Lung (tissue), 12 donors: ENCODE measurements around the gene MAPKAP1. TPM values are rescaled to one million over a fixed set of nuclear protein-coding genes. Genes with fewer than 3 reads are reported as not detected.

Experiments
- ATAC-seq: fragments of 200-7000 bp; cut with Tn5 transposase; one replicate; pipeline ENCODE4 v1.9.1; 2020; ENCODE audit warnings: moderate number of reproducible peaks; ENCODE audit not compliant: insufficient read depth, low FRiP score
- DNase-seq, 3 donors: peaks; one replicate each; pipeline ENCODE4 v3.0.0-alpha.2; 2013 to 2017
- H3K27ac ChIP-seq, 2 donors: one replicate each; pipeline ENCODE4 v1.5.1; 2013; ENCODE audit warnings: mild to moderate bottlenecking in 2 of 2, moderate library complexity in 2 of 2, control low read depth in 1 of 2, inconsistent platforms in 1 of 2, low read depth in 1 of 2, low read length in 1 of 2
- H3K27me3 ChIP-seq, 3 donors: one replicate each; pipeline ENCODE4 v1.5.1; 2013; ENCODE audit warnings: low read length in 2 of 3; ENCODE audit not compliant: control insufficient read depth in 3 of 3, insufficient read depth in 3 of 3
- H3K36me3 ChIP-seq, 4 donors: one replicate each; pipeline ENCODE4 v1.5.1; 2013; ENCODE audit warnings: low read length in 4 of 4, mild to moderate bottlenecking in 1 of 4, moderate library complexity in 1 of 4; ENCODE audit not compliant: control insufficient read depth in 4 of 4, insufficient read depth in 4 of 4
- H3K4me1 ChIP-seq, 5 donors: one replicate each; pipeline ENCODE4 v1.5.1; 2013; ENCODE audit warnings: low read length in 5 of 5, mild to moderate bottlenecking in 2 of 5, moderate library complexity in 1 of 5; ENCODE audit not compliant: control insufficient read depth in 5 of 5, insufficient read depth in 5 of 5
- H3K4me3 ChIP-seq: one replicate; pipeline ENCODE4 v1.5.1; 2013; ENCODE audit warnings: mild to moderate bottlenecking, control low read depth, moderate library complexity
- H3K9ac ChIP-seq, 2 donors: one replicate each; pipeline ENCODE4 v1.5.1; 2013; ENCODE audit warnings: low read length in 2 of 2, control low read depth in 1 of 2; ENCODE audit not compliant: insufficient read depth in 1 of 2
- H3K9me3 ChIP-seq, 4 donors: one replicate each; pipeline ENCODE4 v1.5.1; 2013; ENCODE audit warnings: low read length in 3 of 4, mild to moderate bottlenecking in 1 of 4, moderate library complexity in 1 of 4; ENCODE audit not compliant: control insufficient read depth in 4 of 4, insufficient read depth in 3 of 4
- WGBS, 2 donors: extraction: QIAGEN DNeasy Blood & Tissue Kit; methylation state at CpG; one replicate each; pipeline ENCODE4 v1.1.7; 2013; 5-methylcytosine and 5-hydroxymethylcytosine counted together
- polyA plus RNA-seq, 2 donors: library from polyadenylated mRNA; stranded (reverse); fragments of 200-250 nt; gene quantifications; one replicate each; pipeline ENCODE4 v1.2.1, GENCODE V29; 2013
- total RNA-seq, 2 donors: library from RNA; depleted of rRNA in 1 of 2; stranded (reverse); fragments of >200 nt in 1 of 2; gene quantifications; one replicate each; pipeline ENCODE4 v1.2.1, GENCODE V29; 2014 to 2021
- TF ChIP-seq, protein P1 (sequence below): IDR thresholded peaks from 2 replicates; pipeline ENCODE4 v1.5.1; 2012; ENCODE audit warnings: mild to moderate bottlenecking; ENCODE audit errors: control extremely low read depth, extremely low read depth
- donor health status: control.
- donor health status: control.
- donor health status: Bipolar disorder and iron deficiency.
- donor health status: healthy.
- donor health status: DM: yes; HTN: yes; CAD: no.

Gene MAPKAP1
- total and polyA plus RNA-seq, 4 donors, result 53.0 to 83.3 (median 66.7) TPM

GRCh38 chr9:125620216-125620615 lies 86.8 kb downstream of the MAPKAP1 start:
- peaks cover 0 to 2% (median 0%) of the 10 kb centered on the region in 4 donors for H3K9me3 ChIP-seq
- TF ChIP-seq, protein P1, sequence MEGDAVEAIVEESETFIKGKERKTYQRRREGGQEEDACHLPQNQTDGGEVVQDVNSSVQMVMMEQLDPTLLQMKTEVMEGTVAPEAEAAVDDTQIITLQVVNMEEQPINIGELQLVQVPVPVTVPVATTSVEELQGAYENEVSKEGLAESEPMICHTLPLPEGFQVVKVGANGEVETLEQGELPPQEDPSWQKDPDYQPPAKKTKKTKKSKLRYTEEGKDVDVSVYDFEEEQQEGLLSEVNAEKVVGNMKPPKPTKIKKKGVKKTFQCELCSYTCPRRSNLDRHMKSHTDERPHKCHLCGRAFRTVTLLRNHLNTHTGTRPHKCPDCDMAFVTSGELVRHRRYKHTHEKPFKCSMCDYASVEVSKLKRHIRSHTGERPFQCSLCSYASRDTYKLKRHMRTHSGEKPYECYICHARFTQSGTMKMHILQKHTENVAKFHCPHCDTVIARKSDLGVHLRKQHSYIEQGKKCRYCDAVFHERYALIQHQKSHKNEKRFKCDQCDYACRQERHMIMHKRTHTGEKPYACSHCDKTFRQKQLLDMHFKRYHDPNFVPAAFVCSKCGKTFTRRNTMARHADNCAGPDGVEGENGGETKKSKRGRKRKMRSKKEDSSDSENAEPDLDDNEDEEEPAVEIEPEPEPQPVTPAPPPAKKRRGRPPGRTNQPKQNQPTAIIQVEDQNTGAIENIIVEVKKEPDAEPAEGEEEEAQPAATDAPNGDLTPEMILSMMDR, result no peak
- 88 to 89% methylated on average over 5 of the region's 5 CpGs for WGBS, 2 donors
- ATAC-seq (no peak), DNase-seq (no peak)
- no peaks in the 10 kb centered on the region for H3K27me3 ChIP-seq
- no peak overlapping the region for H3K27ac ChIP-seq
- H3K4me1 ChIP-seq, result peaks cover 0 to 2% (median 0%) of the 10 kb centered on the region in 5 donors
- no peak overlapping the region for H3K4me3 ChIP-seq
- H3K9ac ChIP-seq, result no peak overlapping the region
- no peaks in the 10 kb centered on the region for H3K36me3 ChIP-seq

- H3K4me3 ChIP-seq, result no peak overlapping the region
- 96 to 97% methylated on average over 5 of the region's 5 CpGs for WGBS, 2 donors
- ATAC-seq (no peak), DNase-seq (no peak)
- H3K27me3 ChIP-seq, result no peaks in the 10 kb centered on the region
- TF ChIP-seq, protein P1, result no peak
- H3K9ac ChIP-seq, result no peak overlapping the region
- peaks cover 0 to 2% (median 0%) of the 10 kb centered on the region in 4 donors for H3K9me3 ChIP-seq
- H3K27ac ChIP-seq, result no peak overlapping the region
- H3K36me3 ChIP-seq, result no peaks in the 10 kb centered on the region
- peaks cover 0 to 6% (median 0%) of the 10 kb centered on the region in 5 donors for H3K4me1 ChIP-seq
Observed at GRCh38 chr9:125617087-125617486, 89.9 kb downstream of the MAPKAP1 start.

DNA sequence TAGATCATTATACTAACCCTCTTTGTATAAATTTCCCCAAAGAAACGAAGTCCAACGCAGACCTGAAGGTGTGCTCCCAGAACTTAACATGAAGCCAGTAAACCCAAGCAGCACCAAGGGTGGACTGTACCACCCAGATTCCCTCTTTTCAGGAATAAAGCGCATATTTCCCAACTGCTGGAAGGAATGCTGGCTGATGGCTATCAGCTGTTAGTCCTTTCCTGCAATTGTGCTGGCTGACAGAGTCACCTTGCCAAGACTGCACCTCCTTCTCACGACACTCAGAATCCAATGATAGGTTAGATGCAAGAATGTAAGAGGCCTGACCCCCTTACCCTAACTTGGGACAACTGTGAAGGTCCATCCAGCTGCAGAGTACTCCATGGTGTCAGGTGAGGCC lies 93.9 kb downstream of the MAPKAP1 start:
- TF ChIP-seq, protein P1, result no peak
- no peak overlapping the region for H3K9ac ChIP-seq
- H3K4me3 ChIP-seq, result no peak overlapping the region
- ATAC-seq (no peak), DNase-seq (no peak)
- peaks cover 0 to 8% (median 0%) of the 10 kb centered on the region in 5 donors for H3K4me1 ChIP-seq
- WGBS, 2 donors, result 85 to 86% methylated on average over 4 of the region's 4 CpGs
- no peak overlapping the region for H3K27ac ChIP-seq
- H3K9me3 ChIP-seq, result no peaks in the 10 kb centered on the region
- H3K36me3 ChIP-seq, result no peaks in the 10 kb centered on the region
- H3K27me3 ChIP-seq, result no peaks in the 10 kb centered on the region

DNA sequence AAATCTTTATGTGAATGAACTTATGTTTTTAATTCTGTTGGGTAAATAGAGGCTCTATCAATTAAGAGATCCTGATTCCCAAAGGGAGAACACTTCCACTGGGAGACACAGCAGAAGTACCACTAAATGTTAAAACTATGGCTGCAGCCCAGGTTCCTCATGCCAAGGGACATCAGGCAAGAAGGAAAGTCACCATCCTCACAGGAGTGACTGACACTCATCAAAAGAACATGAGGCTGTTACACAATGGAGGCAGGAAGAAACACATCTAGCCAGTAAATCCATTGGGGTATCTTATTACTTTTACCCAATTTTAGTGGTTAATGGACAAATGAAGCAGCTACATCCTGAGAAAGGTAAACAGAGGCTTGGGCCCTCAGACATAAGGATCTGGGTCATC lies 94.4 kb downstream of the MAPKAP1 start:
- H3K9me3 ChIP-seq, result no peaks in the 10 kb centered on the region

More for the DNA sequence above, 94.4 kb downstream of the MAPKAP1 start:
- ATAC-seq (no peak), DNase-seq (no peak)
- TF ChIP-seq, protein P1, result no peak
- no peak overlapping the region for H3K27ac ChIP-seq
- H3K4me1 ChIP-seq, result peaks cover 0 to 8% (median 0%) of the 10 kb centered on the region in 5 donors
- H3K27me3 ChIP-seq, result no peaks in the 10 kb centered on the region
- no peak overlapping the region for H3K4me3 ChIP-seq
- H3K36me3 ChIP-seq, result no peaks in the 10 kb centered on the region
- H3K9ac ChIP-seq, result no peak overlapping the region
